HL-60/S4 (cell line): ENCODE data around the gene TUB.

Experiments used
- in situ Hi-C: fragments of 300-500 bp; cut with MboI; formaldehyde crosslinking; loops from 2 replicates; pipeline ENCODE4 v1.14.3; 2022; ENCODE audit warnings: low sequenced_read_pairs

TUB gene, protein sequence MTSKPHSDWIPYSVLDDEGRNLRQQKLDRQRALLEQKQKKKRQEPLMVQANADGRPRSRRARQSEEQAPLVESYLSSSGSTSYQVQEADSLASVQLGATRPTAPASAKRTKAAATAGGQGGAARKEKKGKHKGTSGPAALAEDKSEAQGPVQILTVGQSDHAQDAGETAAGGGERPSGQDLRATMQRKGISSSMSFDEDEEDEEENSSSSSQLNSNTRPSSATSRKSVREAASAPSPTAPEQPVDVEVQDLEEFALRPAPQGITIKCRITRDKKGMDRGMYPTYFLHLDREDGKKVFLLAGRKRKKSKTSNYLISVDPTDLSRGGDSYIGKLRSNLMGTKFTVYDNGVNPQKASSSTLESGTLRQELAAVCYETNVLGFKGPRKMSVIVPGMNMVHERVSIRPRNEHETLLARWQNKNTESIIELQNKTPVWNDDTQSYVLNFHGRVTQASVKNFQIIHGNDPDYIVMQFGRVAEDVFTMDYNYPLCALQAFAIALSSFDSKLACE

DNA sequence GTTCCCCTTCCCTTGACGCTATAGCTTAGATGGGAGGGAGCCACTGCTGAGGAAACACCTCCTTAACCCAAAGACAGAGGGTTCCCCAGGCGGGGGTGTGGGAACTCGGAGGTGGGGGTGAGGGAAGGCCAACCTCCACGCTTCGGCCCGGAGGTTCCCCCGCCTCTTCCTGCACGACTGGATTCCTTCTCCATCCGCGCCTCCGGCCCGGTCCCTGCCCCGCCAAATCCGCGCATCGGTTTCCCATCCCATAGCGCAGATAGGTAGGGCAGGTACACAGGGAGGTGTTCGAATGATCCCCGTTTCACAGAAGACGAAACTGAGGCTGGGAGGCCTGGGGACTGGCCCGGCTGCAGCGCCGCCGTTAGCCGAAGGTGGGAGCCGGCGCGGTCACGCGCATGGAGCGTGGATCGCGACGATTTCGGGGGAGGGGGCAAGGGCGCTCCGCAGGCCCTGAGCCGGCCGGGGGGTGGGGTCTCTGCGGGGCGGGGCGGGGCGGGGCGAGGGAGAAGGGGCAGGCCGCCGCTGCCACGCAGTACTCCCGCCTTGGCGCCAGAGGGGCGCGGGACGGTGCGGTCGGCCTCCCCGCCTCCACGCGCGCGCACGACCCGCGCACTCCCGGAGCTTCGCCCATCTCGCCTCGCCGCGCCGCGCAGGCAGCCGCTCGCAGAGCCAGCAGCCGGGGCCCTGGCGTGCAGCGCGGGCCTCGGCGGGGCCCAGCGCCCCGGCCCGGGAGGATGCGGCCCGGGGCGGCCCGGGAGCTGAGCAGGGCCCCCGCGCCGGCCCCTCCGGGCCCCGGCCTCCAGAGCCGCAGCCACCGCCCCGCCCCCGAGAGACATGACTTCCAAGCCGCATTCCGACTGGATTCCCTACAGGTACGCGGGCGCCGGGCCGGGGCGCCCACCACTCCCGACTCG, at the start of gene TUB:
TSS of gene TUB (plus strand) at position 538 of the 917 bp plus-strand sequence. CDS start at position 838, 300 bp downstream.
- in situ Hi-C loops, result no loop called here

DNA sequence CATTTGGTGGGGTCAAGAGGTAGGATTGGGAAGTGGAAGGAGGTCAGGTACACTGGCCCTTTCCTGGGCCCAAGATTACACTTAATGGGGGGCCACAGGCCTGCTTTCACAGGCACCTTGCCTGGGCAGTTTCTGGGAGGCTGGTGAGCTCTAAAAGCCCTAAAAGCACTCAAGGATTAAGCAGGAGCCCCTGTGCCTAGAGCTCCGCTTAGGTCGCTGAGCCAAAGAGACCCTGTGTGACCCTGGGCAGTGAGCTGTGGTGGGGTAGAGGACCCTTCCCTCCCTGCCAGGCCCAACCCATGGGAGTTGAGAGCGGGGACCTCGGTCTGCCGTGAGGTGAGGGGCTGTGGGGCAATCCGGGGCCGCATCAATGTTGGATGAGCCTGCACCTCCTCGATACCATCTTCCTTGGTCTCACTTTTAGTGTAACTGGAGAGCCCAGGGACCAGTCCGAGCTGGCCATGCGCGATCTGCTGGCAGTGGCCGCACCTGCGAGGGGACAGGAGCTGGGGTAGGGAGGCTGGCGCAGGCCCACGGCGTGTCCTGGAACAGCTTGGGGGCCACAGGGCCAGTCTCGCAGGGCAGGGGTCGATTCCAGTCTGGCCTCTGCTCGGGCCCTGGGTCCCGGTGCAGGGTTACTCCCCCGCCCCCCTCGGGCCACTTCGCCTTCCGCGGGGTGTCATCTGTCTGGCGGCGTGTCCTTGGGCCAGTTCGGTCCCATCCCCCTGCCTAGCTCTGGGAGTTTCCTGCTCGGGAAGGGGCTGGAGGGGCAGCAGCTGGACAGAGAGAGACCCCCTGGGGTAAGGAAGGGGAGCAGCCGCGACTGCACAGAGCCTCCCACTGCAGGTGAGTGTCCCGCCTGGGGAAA, 49.5 kb upstream of the TUB start:
- in situ Hi-C loops, result no loop called here

DNA sequence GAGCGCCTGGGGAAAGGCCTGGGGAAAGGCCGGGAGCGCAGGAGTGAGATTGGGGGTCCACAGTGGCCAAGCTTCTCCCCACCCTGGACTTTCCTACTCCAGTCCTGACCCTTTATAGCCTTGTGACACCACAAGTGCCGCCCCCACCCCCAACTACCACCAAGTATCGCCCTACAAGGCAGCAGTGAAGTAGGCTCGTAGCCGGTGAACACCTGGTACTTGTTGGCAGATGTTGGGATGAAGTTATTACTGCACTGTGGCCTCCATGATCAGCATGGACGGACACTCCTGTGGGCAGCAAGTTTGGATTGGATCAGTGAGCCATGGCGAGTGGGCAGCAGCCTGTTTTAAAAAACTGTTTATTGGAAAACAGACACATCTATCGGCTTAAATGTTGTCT, 48.9 kb upstream of the TUB start:
- in situ Hi-C loops, result no loop called here

DNA sequence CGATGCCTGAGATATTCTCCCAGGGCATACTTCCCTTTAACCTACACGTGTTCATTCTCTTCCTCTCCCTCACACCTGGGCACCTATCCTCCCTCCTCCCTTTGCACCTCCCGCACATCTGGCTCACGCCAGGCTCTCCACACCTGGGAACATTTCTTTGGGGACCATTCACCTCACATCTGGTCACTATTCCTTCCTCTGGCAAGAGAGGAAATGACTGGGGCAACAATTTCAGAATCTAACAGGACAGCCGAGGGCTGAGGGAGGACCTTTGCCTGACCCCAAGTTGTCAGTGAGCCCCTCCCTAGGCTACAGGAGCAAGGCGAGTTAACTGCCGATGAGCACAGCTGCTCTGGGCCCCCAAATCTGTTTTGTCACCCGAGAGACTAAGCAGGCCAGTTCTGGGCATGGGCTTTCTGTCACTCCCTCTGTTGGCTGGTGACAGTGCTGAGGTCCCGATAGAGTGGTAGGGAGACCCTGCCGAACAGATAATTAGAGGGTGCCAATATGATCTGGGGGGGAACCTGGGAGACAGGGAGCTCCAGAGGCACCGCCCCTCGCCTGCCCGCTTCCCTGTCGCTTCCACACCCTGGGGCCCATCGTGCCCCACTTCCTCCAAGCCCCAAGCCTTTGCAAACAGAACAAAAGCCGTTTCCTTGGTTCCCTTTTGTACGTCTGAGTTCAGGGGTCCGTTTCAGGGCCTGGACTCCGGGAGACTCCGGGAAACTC, 48.3 kb upstream of the TUB start:
- in situ Hi-C loops, result no loop called here

DNA sequence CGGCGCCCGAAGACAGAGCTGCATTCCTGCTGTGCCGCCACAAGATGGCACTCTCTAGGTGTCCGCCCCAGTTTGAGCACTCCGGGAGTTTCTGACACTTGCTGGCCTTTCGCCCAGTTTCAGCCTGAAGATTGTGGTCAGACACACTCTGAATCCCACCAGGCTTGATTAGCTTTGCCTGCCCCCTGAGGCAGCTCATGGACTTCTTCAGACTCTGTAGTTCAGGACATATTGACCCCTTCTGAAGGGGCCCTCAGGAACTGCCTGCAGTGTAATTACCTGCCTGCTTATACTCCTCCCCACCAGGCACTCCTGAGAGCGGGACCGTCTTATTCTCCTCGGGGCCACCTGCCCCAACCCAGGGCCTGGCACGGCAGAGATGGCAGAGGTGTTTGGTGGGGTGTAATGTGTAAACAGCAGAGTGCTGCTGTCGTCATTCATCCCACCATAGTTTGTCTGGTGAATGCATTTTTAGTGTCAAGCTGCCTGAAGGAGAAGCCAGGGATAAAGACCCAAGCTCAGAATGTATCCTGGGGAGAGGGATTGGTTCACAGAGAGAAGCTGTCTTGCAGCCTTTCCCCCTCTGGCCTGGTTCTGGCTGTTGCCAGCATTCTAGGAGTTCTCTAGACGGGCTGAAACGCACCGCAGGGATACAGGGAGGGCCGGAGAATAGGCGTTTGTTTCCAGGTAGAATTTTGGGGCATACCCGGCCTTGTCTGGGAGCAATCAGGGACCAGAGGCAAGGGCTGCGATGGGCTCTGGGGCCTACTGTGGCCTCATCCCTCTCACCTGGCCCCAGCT, 47.5 kb upstream of the TUB start:
- in situ Hi-C loops, result no loop called here

DNA sequence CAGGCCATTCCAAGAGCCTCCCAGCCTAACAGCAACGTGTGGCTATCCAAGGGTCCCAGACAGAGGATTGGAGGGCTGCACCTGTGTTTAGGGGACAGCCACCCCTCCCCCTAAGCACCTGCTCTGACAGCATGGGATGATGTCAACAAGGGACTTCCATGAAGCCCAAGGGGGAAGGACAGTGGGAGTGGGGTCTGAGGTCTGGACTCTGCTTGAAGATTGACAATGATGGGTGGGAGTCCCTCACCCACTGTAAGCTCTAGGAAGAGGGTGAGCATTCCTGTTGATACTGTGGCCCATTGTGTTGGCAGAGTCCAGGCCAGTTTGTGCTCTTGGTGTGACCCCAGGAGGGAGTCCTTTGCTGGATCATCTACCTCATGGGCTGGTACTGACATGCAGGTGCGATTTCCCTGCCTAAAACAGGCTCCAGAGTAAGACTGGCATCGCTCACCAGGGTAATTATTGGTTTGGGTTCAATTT, 46.9 kb upstream of the TUB start:
- in situ Hi-C loops, result no loop called here

DNA sequence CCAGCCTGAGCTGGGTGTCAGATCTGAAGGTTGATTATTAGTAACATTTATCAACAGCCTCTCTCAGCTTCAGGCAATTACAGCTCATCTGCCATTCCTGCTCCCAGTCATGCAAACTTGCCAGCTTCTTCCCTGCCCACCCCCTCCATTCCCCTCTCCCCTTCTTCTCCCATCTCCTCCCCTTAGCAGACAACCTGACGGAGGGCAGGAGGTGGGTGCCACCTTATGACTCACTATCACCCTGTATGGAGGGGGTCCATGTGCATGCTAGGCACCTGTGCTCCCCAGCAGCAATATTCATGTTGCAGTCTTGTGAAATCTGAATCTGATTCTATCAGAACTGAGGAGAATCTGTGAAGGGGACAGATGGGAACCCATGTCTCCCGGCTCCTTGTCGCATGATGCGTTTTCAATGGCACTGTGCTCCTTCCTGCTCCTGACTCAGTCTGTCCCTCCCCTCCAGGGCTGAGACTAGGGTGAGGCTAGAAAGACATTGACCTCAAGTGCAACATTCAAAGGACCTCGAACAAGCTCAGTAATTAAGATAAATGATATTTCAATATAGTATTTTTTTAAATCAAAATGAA, 46.3 kb upstream of the TUB start:
- in situ Hi-C loops, result no loop called here

DNA sequence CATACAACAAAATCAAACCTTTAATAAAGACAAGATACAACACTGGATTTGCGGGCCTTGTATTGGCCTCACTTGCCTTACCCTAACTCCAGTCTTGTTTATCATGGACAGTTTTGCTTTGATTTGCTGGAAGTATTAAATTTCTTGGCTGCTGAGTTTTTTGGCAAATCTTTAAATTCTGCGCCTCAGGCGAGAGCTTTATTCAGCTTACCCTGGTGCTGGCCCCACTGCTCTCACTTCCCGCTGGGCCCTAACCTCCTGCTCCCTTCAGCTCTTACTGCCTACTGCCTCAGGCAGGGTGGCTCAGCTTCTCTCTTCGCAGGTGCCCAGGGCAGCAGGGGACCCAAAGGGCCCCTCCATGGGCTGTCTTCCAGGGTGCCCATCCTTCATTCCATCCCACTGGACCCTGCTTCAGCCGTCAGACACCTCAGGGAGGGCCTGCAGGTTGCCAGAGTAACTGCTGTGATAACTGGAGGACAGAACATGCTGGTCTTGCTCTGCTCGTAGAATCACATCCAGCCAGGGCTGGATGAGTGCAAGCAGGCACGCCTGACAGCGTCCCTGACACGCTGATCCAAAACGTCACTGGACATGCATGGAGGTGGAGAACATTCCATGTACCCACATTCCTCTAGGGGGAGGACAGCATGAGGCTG, 45.7 kb upstream of the TUB start:
- in situ Hi-C loops, result no loop called here

DNA sequence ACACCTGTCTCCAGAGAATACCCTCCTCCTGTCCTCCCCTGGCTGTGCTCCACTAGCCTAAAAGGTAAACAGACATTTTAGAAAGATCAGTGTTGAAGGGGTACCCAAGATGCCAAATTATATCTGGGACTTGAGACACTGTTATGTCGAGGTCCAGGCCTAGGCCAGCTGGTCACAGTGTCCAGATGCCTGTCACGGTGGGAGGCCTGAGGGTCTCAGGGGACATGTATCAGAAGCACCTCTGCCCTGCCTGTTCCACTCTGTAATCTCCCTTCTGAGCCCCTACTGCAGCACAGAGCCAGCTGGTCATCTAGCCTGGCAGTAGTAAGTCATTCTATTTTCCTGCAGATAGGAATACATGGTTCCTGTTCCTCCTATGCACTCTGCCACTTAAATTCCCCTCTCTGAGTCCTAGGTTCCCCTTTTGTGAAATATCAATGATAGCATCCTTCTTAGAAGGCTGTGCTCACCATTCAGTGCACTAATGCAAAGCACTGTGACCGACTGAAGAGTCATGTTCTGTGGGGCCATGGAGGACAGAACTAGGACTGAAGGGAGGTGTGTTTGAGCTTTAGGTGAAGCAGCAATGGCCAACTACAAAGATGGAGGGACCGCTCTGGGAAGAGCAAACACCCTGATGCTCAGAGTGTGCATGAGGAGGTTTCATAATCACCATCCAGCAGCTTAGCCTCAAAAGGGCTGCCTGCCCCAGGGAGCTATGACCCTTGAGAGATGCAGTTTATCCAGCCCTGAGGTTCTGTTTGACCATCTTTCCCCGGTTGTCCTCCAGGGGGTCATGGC, 44.8 kb upstream of the TUB start:
- in situ Hi-C loops, result no loop called here

DNA sequence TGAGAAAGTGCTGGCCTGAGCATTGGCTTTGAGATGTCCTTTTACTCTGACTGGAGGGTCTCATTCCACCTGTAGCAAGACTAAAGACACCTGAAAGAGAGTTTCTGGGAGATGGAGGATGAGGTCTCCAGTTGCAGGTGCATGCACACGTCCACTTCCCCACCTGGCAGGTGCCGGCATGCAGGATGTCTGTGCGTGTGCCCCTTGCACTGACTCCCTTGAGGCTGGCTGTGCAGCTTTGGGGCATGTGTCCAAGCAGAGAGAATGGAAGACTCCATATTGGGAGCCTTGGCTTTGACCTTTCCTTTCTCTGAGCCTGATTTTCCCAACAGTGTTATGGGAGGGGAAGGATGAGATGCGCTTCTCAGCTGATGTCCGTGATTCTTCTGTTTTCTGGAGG, 44.0 kb upstream of the TUB start:
- in situ Hi-C loops, result no loop called here

DNA sequence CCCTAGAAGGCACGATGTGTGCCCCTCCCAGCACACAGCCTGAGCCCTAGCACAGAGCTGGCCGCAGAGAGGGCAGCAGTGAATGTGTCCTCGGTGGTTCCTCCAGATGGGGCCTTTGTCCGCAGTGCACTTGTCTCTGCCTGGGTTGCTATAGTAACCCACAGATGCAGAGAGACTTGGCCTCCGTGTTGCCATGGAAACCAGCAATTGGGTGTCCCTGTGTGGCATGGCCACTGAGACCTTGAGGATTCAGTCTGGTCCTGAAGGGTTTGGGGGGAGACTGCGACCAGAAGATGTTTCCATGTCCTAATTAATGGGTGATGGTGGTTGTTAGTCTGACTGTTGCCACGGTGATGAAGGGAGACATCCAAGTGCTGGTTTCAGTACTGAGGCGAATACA, 42.6 kb upstream of the TUB start:
- in situ Hi-C loops, result no loop called here

DNA sequence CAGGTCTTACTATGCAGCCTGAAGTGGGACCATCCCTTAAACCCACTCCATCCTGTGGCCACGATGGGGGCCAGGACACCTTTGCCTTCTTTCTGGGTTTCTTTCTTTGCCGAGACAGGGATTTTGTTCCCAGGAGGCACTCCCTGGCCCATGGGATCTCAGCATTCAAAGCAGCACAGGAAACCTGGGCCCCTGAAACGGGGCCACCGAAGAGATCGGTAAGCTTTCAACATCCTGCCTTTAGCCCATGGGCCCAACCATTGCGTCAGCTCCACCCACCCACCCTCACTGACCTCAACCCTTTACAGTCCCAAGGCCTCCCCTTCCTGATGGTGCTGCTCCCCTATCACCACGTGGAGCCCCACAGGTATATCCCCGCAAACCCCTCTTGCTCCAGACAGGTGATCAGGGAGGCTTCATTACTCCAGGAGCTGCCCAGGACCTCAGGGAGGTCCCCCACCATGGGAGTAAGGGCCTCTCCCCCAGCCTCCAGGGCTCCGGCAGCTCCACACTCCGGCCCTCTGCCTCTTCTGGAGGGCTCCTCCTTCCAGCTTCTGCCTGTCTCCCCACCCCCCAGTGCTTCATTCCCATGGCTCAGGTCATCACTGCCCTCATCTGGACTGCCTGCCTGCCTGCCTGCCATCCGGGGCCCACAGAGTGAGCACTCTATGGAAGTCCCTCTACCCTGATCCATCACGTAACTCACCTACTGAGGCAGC, 42.0 kb upstream of the TUB start:
- in situ Hi-C loops, result no loop called here

DNA sequence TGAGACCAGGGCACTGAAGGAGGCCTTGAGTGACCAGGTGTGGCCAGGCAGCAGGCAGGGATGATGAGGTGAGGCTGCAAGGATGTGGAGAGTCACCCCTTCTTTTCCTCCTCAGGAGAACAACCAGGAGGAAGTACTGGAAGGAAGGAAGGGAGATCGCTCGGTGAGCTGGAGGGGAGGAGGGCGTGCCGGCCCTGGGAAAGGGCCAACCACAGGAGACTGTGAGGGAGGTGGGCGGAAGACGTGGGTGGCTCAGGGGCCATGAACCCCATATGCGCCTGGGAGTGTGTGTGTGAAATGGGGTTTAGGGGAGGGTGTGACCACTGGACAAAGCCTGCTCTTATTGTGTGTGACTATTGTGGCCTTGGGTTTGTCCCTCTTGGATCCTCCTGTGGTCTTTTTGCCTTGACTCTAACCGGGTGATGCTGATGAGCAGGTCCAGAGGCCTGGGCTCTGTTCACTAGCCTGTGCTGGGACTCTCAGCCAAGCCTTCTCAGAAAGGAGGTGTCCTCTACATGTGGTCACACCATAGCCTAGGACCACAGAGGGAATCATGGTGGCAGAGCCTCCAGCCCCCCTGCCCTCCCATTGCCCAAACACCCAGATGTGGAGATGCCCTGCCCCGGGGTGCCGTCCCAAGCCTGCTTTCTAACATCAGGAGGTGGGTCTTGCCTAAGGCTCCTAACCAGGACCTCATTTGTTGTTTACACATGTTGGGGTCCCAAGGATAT, 41.3 kb upstream of the TUB start:
- in situ Hi-C loops, result no loop called here

DNA sequence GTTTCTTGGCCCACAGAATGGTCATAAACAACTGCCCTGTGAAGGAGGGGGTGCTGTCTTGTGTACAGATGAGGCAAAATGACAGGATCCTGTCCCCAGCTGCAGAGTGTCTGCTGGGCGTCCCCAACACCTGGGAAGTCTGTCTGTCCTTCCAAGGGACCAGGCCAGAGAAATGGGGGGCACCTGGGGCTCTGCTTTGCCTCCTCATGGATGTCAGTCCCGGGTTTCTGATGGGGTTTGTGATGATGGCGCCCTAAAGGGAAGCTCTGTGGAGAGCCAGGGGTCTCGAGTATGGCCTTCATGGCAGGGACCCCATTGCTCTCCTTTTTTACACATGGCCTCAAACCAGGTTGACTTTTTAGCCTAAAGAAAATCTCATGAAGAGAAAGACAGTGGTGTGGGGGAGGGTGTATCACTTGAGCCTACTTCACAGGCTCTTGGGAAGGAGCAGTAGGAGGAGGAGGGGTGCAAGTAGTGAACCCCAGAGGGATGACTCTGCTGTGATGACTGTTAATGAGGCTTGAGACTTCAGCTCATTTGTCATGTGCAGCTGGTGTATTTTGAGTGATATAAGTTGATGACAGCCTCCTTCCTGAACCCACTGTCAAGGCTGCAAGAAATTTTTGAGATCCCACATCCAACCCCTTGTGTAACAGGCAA, 40.6 kb upstream of the TUB start:
- in situ Hi-C loops, result no loop called here

DNA sequence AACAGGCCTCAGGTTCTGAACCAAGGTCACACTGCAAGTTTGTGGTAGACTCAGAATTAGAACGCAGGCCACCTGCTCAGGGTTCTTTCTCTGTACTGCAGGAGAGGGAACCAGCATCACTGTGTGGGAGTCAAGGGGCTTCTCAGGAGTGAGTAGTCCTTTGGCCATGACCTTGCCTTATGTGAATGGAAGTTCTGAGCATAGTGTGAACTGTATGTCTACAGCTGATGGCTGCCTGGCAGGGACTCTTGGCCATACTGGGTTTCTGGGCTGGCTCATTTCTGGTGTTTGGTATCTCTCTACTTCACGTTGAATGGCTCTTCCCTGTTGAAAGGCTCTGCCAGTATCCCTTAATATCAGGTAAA, 40.1 kb upstream of the TUB start:
- in situ Hi-C loops, result no loop called here

DNA sequence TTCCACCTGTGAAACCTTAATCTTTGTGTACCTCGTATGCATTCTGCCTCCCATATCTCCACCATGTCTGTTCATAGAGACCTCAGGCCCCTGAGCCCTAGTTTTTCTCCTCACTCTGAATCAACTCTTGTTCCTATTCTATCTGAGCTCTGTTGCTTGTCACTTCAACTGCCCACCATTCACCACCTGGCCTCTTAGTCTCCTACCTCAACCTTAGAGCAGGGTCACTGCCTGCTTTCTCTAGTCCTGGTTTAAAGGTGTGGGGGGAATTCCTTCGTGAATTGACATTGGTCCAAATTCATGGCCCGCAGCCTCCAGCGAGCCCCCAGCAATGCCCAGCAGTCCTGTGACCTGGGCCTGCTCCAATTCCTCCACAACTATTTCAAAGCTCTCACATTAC, 39.4 kb upstream of the TUB start:
- in situ Hi-C loops, result no loop called here
